Psoas muscle (tissue), 8 donors: ENCODE data around the gene KLF3. TPM values are rescaled to one million over a fixed set of nuclear protein-coding genes. Genes with fewer than 3 reads are reported as not detected.

Experiments used
- ATAC-seq, 4 donors: fragments of 200-7000 bp; cut with Tn5 transposase; one replicate each; pipeline ENCODE4 v1.9.1; 2020; ENCODE audit warnings: moderate library complexity in 3 of 4, mild to moderate bottlenecking in 2 of 4
- DNase-seq, 2 donors: peaks; one replicate each; pipeline ENCODE4 v3.0.0-alpha.2; 2020
- H3K27ac ChIP-seq: fragments of 200-600 bp; one replicate; pipeline ENCODE4 v1.8.0; 2022
- H3K27me3 ChIP-seq, 3 donors: fragments of 200-600 bp in 1 of 3; one replicate each; pipeline versions ENCODE4 v1.6.1 to v1.8.0; 2013 to 2022; ENCODE audit warnings: low read length in 2 of 3, mild to moderate bottlenecking in 2 of 3, moderate library complexity in 1 of 3; ENCODE audit not compliant: insufficient read depth in 3 of 3
- H3K36me3 ChIP-seq, 2 donors: fragments of 200-600 bp in 1 of 2; one replicate each; pipeline versions ENCODE4 v1.6.1 to v1.8.0; 2013 to 2022; ENCODE audit warnings: low read depth in 1 of 2, mild to moderate bottlenecking in 1 of 2, moderate library complexity in 1 of 2; ENCODE audit not compliant: insufficient read depth in 1 of 2
- H3K4me1 ChIP-seq: fragments of 200-600 bp; one replicate; pipeline ENCODE4 v1.8.0; 2022
- H3K4me3 ChIP-seq: fragments of 200-600 bp; one replicate; pipeline ENCODE4 v1.8.0; 2022; ENCODE audit warnings: mild to moderate bottlenecking
- H3K9me3 ChIP-seq: fragments of 200-600 bp; one replicate; pipeline ENCODE4 v1.8.0; 2022
- WGBS, 3 donors: extraction: QIAGEN DNeasy Blood & Tissue Kit; methylation state at CpG; one replicate each; pipeline versions ENCODE4 v1.1.6 to v1.1.7; 2013; 5-methylcytosine and 5-hydroxymethylcytosine counted together
- intact Hi-C, 2 donors: fragments of 100-400 bp; cut with DNase I; formaldehyde crosslinking; loops; one replicate each; pipeline versions ENCODE4 v1.11.0 to v1.14.2; 2022
- long read RNA-seq, 2 donors: library from polyadenylated mRNA; unstranded; transcript quantifications; one replicate each; pipeline ENCODE4 v2.0.0, GENCODE V29; 2021
- polyA plus RNA-seq, 3 donors: library from polyadenylated mRNA; stranded (reverse); fragments of 200-250 nt; gene quantifications; one replicate each; pipeline ENCODE4 v1.2.3, GENCODE V29; 2013
- total RNA-seq, 4 donors: library from RNA; stranded (reverse); fragmentation: NEBNext Ultra II Directional in 2 of 4; extraction: Animal tissue kit (Norgen Biotek cat#: 25700) in 2 of 4; gene quantifications; one replicate each; pipeline versions ENCODE4 v1.2.1 to v1.2.4, GENCODE V29; 2021 to 2023
- TF ChIP-seq, protein P1 (sequence below): fragments of 200-600 bp; IDR thresholded peaks from one replicate; pipeline ENCODE4 v1.8.0; 2022; ENCODE audit warnings: antibody characterized with exemption
- donor health status: healthy with polysubstance abuse.
- donor health status: DM: no; HTN: no; CAD: no; lungs with moderate emphysema.
- donor health status: Bipolar disorder and iron deficiency.
- donor health status: healthy.
- donor health status: DM: yes; HTN: yes; CAD: no.
- donor health status: DM: no; HTN: no; CAD: no.
- donor health status: DM: no; HTN: no; CAD: no.
- donor health status: DM: yes; HTN: yes; CAD: no.

Gene KLF3
- total RNA-seq (10 to 100 TPM; 14.2 to 29.1 (median 18.5) TPM), polyA plus RNA-seq (10 to 100 TPM in 2 of 3 donors, 1 to 10 TPM in 1; 8.9 to 14.7 (median 12.2) TPM)
- long read RNA-seq, donor 1, full-length matches to known transcripts: 12 of 21 reads
- long read RNA-seq, donor 1, partial matches to known transcripts: 2 of 21 reads
- long read RNA-seq, donor 1, other reads (novel, unspliced or antisense): 7 of 21 reads
- long read RNA-seq, donor 2, full-length matches to known transcripts: 20 of 31 reads
- long read RNA-seq, donor 2, partial matches to known transcripts: 3 of 31 reads
- long read RNA-seq, donor 2, other reads (novel, unspliced or antisense): 8 of 31 reads

DNA sequence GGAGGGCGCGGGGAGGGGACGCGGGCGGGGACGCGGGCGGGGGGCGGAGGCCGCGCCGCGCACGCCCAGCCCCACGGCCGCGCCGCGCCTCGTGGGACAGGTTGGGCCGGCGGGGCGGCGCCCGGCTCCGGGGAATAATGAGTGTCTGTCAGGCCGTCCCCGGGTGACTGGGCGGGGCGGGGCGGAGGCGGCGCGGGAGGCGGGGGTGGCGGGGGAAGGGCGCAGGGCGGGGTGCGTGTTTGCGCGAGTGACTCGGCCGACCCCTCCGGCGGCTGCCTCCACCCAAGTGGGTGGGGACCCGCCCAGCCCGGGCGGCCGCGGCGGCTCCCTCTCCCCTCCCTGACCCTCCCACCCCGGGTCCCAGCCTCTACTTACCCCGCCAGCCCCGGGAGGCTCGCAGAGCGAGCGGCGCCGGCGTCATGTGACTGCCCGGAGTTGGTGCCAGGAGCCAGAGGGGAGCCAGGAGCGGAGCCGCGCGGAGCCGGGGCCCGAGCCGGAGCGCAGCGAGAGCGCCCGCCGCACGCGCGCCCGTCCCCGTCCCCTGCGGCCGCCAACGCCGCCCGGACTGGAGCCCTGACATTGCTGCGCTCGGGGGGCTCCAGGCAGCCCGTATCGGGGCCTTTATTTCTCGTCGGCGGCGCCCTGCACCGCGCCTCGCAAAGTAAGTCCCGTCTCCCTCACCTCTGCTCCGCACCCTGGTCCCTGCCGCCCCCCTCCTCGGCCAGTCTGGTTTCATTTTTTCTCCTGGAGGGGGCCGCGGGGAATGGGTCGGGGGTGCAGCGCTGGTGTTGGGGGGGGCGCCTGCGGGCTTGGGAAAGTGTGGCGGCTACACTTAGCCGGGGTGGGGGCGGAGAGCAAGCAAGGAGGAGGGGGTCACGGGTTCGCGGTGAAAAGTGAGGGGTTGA is at the start of gene KLF3:
Gene KLF3, plus strand, starts transcription at position 399 of the 905 bp plus-strand sequence. CDS start 16,427 bp downstream, outside the sequence.
- no peaks in the 10 kb centered on the region for H3K27me3 ChIP-seq
- H3K4me3 ChIP-seq: peak within 1 kb of the TSS; percentile 93
- WGBS, 3 donors: 0 to 1% (median 1%) methylated on average over 28 to 108 of the region's 110 CpGs
- intact Hi-C loops: loop anchor here (2.0 to 5.0 kb wide), 5 partner anchors 57 to 472 kb away; no protein-coding TSS in a partner anchor
- no peaks in the 10 kb centered on the region for H3K36me3 ChIP-seq
- no peaks in the 10 kb centered on the region for H3K9me3 ChIP-seq
- DNase-seq (peak; percentile 96 to 97), ATAC-seq (peak; percentile 86 to 90 (median 88))
- TF ChIP-seq, protein P1, sequence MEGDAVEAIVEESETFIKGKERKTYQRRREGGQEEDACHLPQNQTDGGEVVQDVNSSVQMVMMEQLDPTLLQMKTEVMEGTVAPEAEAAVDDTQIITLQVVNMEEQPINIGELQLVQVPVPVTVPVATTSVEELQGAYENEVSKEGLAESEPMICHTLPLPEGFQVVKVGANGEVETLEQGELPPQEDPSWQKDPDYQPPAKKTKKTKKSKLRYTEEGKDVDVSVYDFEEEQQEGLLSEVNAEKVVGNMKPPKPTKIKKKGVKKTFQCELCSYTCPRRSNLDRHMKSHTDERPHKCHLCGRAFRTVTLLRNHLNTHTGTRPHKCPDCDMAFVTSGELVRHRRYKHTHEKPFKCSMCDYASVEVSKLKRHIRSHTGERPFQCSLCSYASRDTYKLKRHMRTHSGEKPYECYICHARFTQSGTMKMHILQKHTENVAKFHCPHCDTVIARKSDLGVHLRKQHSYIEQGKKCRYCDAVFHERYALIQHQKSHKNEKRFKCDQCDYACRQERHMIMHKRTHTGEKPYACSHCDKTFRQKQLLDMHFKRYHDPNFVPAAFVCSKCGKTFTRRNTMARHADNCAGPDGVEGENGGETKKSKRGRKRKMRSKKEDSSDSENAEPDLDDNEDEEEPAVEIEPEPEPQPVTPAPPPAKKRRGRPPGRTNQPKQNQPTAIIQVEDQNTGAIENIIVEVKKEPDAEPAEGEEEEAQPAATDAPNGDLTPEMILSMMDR: no peak
- peak within 1 kb of the TSS; percentile 98 for H3K27ac ChIP-seq
- peaks cover 41% of the 10 kb centered on the region for H3K4me1 ChIP-seq

DNA sequence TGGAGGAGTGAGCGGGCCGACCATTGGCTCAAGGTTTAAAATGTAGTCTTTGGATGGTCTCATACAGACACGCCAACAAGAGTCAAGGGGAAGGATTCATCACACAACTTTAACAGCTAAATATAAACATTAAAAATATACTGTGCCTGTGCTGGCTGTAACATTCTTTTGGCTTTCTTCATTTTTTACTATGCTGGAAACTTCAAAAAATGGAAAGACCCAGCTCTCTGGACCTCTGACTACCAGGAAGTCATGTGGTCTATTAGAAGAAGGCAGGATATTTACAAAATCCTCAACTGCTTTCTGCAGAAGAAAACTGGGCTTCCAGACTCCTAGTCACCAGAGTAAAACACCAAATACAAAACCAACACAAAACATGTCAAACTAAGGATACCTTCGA is 49.8 kb upstream of the KLF3 start:
- peaks cover 5% of the 10 kb centered on the region for H3K4me1 ChIP-seq
- no peak overlapping the region for H3K27ac ChIP-seq
- TF ChIP-seq, protein P1: no peak
- DNase-seq: no peak
- H3K9me3 ChIP-seq: no peaks in the 10 kb centered on the region
- intact Hi-C loops: no loop called here
- H3K27me3 ChIP-seq: no peaks in the 10 kb centered on the region
- WGBS, 3 donors: 93 to 96% (median 93%) methylated on average over 4 of the region's 4 CpGs
- no peak overlapping the region for H3K4me3 ChIP-seq
- ATAC-seq: no peak
- no peaks in the 10 kb centered on the region for H3K36me3 ChIP-seq

DNA sequence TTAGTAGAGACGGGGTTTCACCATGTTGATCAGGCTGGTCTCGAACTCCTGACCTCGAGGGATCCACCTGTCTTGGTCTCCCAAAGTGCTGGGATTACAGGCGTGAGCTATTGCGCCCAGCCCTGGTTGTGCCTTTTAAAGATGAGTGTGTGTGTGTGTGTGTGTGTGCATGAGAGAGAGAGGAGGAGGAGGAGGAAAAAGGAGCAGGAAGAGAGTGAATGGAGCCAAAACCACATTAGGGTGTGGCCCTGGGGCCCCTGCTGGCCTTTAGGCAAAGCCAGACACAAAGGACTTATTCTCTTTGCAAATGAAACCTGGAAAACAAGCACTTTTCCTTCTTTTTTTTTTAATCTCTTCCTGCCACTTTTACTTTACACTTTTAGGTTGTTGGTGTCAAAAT is 48.2 kb upstream of the KLF3 start:
- ATAC-seq (no peak), DNase-seq (no peak)
- H3K4me3 ChIP-seq: no peak overlapping the region
- H3K27ac ChIP-seq: no peak overlapping the region
- TF ChIP-seq, protein P1: no peak
- WGBS, 3 donors: 95 to 98% (median 95%) methylated on average over 5 of the region's 5 CpGs
- H3K27me3 ChIP-seq: no peaks in the 10 kb centered on the region
- H3K36me3 ChIP-seq: no peaks in the 10 kb centered on the region
- intact Hi-C loops: no loop called here
- H3K4me1 ChIP-seq: peaks cover 14% of the 10 kb centered on the region
- no peaks in the 10 kb centered on the region for H3K9me3 ChIP-seq

DNA sequence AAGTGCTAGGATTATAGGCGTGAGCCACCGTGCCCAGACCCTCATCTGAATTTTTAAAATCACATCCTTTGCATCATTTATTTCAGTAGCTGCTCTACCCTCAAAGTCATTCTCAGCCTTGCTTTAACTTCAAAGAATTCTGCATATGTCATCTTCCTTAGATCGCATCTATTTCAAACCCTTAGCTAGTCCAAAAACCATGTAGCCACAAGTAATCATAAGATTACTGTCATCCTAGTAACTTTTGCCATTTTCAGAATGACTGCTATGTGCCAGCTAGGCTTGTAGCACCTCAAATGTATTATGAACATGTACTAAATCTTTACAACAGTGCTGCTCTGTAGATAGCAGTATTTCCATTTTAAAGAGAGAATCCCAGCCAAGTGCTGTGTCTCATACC is 45.5 kb upstream of the KLF3 start:
- H3K27me3 ChIP-seq: no peaks in the 10 kb centered on the region
- ATAC-seq (no peak), DNase-seq (no peak)
- no peak overlapping the region for H3K4me3 ChIP-seq
- intact Hi-C loops: no loop called here
- no peak overlapping the region for H3K27ac ChIP-seq
- no peaks in the 10 kb centered on the region for H3K9me3 ChIP-seq
- peaks cover 21% of the 10 kb centered on the region for H3K4me1 ChIP-seq
- H3K36me3 ChIP-seq: no peaks in the 10 kb centered on the region
- WGBS, 3 donors: 96 to 100% (median 98%) methylated on average over 3 of the region's 3 CpGs
- TF ChIP-seq, protein P1: no peak
